ENCODE data around the gene GTPBP2. TPM values are rescaled to one million over a fixed set of nuclear protein-coding genes. Genes with fewer than 3 reads are reported as not detected.

GTPBP2 gene
- total and polyA plus RNA-seq, 2 of the 13 experiments (the other 11 are each of a cell fraction or from before 2014, with no cell fraction given), result 26.9 to 88.2 TPM

- TF ChIP-seq PHF8 (CRISPR knock-in tag; IDR thresholded peaks at IDR 0.05) (peak; percentile 61; the same call in 1 of the 2 replicates), ZNF572 (CRISPR knock-in tag; IDR thresholded peaks at IDR 0.05) (peak; percentile 29; the same call in 1 of the 2 replicates), ARNTL (CRISPR knock-in tag; IDR thresholded peaks at IDR 0.05) (no peak; the same call in 1 of the 2 replicates), TRAFD1 (CRISPR knock-in tag; IDR thresholded peaks at IDR 0.05; ENCODE audit: borderline replicate concordance) (0 out of 2 replicates have a peak, but pooled peaks have one; percentile 56), HNRNPH1 (optimal IDR thresholded peaks at IDR 0.05; ENCODE audit: low read depth, low read length) (no peak), NFRKB (IDR thresholded peaks at IDR 0.05) (no peak), TCF7L2 (IDR thresholded peaks at IDR 0.05; ENCODE audit: low read depth, low read length) (no peak), ZFP37 (CRISPR knock-in tag; IDR thresholded peaks at IDR 0.05; ENCODE audit: borderline replicate concordance) (0 out of 2 replicates have a peak, but pooled peaks have one; percentile 56), HOXA3 (CRISPR knock-in tag; IDR thresholded peaks at IDR 0.05) (peak; percentile 9; the same call in 1 of the 2 replicates), ZBTB34 (CRISPR knock-in tag; IDR thresholded peaks at IDR 0.05) (peak; percentile 57), IRF2 (CRISPR knock-in tag; IDR thresholded peaks at IDR 0.05) (peak; percentile 54), ZFP90 (CRISPR knock-in tag; IDR thresholded peaks at IDR 0.05; ENCODE audit: borderline replicate concordance) (peak; percentile 85), ZNF614 (CRISPR knock-in tag; IDR thresholded peaks at IDR 0.05; ENCODE audit: borderline replicate concordance) (peak; percentile 92), ZNF563 (CRISPR knock-in tag; IDR thresholded peaks at IDR 0.05) (peak; percentile 54; the same call in 1 of the 2 replicates), THAP7 (CRISPR knock-in tag; IDR thresholded peaks at IDR 0.05) (no peak), ZNF777 (CRISPR knock-in tag; IDR thresholded peaks at IDR 0.05) (peak; percentile 76), ZNF552 (CRISPR knock-in tag; IDR thresholded peaks at IDR 0.05; ENCODE audit: borderline replicate concordance) (no peak), MLX (CRISPR knock-in tag; IDR thresholded peaks at IDR 0.05) (peak; percentile 18; the same call in 1 of the 2 replicates), DR1 (CRISPR knock-in tag; IDR thresholded peaks at IDR 0.05) (peak; percentile 98), GLI4 (CRISPR knock-in tag; IDR thresholded peaks at IDR 0.05; ENCODE audit: borderline replicate concordance) (peak; percentile 77; the same call in 1 of the 2 replicates), SIX4 (CRISPR knock-in tag; IDR thresholded peaks at IDR 0.05) (peak; percentile 99), ZNF770 (CRISPR knock-in tag; IDR thresholded peaks at IDR 0.05) (no peak; the same call in 1 of the 2 replicates), ZMYM2 (CRISPR knock-in tag; IDR thresholded peaks at IDR 0.05) (peak; percentile 91), MIER3 (CRISPR knock-in tag; IDR thresholded peaks at IDR 0.05; ENCODE audit: borderline replicate concordance) (peak; percentile 36; the same call in 1 of the 2 replicates)
Measured at GRCh38 chr6:43629505-43630300, 639 bp upstream of the GTPBP2 start (continued).
